Measurements from ENCODE around the gene SSNA1. TPM values are rescaled to one million over a fixed set of nuclear protein-coding genes. Genes with fewer than 3 reads are reported as not detected.

The SSNA1 gene
- total and polyA plus RNA-seq, 5 donors, result 43.2 to 86.4 (median 50.1) TPM

DNA sequence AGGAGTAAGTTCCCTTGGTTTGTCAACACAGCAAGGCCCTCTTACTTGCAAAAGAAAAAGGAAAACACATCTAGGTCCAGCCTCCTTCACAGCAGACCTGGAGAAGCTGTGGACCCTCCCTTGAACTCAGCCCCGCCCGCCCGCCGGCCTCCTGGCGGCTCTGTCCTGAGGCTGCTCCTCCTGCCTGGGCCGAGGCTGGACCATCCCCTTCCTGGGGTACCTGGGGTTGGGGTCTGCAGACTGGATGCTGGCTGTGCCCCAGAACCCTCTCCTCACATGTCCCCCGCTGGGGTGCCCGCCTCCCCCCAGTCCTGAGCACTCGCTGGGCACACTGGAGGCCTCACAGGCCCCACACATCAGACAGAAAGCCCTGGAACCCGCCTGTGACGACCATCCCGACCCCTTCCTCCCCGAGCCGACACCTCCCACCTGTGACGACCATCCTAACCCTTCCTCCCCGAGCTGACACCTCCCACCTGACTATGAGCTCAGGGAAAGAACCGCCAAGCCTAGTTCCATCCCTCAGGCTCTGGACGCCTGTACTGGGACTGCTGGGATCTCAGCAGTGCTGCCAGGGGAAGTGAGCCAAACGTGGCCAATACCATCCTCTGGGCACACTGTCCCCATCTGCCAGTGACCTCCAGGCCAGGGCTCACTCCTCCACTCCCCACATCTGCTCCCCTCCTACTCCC is 9.4 kb upstream of the SSNA1 start:
- no peak overlapping the region for H3K4me3 ChIP-seq (ENCODE audit: low read length)
- no peaks in the 10 kb centered on the region for H3K4me1 ChIP-seq (ENCODE audit: control insufficient read depth, insufficient read depth, low read length)
- H3K27ac ChIP-seq (ENCODE audit: low read length), result no peak overlapping the region
- no peak for ATAC-seq
- H3K9me3 ChIP-seq (ENCODE audit: control insufficient read depth, low read length), result no peaks in the 10 kb centered on the region
- intact Hi-C loops (cut with DNase I), result no loop called here
- DNase-seq, result no peak
- WGBS, result 90% methylated on average over 19 of the region's 19 CpGs
- no peaks in the 10 kb centered on the region for H3K27me3 ChIP-seq (ENCODE audit: control insufficient read depth, insufficient read depth)

DNA sequence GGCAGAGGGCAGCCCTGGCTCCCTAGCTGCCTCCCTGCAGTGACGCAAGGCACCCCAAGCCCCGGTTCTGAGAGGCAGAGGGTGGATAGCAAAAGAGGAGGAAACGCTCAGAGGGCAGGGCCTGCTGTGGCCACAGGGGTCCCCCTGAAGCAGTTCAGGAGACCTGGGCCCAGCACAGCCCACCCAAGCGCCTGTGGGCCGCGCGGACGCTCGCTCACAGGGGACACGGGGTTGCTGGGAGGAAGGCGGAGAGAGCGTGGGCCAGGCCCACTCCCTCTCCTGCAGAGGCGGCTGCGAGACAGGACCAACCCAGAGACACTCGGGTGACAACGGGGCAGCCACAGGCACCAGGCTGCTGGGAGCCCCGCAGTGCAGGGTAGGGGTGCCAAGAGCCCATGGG is 8.7 kb upstream of the SSNA1 start:
- no peaks in the 10 kb centered on the region for H3K9me3 ChIP-seq (ENCODE audit: control insufficient read depth, low read length)
- H3K27ac ChIP-seq (ENCODE audit: low read length), result no peak overlapping the region
- intact Hi-C loops (cut with DNase I), result no loop called here
- no peak overlapping the region for H3K4me3 ChIP-seq (ENCODE audit: low read length)
- no peak for ATAC-seq
- no peak for DNase-seq
- no peaks in the 10 kb centered on the region for H3K4me1 ChIP-seq (ENCODE audit: control insufficient read depth, insufficient read depth, low read length)
- H3K27me3 ChIP-seq (ENCODE audit: control insufficient read depth, insufficient read depth), result no peaks in the 10 kb centered on the region
- WGBS, result 91% methylated on average over 17 of the region's 17 CpGs

DNA sequence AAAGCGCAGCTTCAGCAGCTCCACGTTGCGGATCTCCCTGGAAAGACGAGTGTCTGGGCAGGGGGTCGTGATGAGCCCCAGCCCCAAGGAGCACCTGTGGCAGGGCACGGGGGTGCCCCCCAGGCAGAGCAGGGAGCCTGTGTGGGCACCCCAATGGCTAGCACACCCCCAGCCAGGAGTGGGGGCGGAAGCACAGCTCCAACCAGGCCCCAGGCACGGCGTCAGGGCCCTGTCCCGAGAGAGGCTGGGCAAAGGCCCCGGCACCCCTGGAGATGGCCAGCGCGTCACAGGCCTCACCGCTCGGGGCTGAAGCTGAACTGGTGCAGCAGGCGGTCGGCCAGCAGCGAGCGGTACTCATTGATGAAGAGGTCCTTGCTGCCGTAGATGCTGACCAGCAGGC is 8.0 kb upstream of the SSNA1 start:
- H3K4me1 ChIP-seq (ENCODE audit: control insufficient read depth, insufficient read depth, low read length), result no peaks in the 10 kb centered on the region
- no peak overlapping the region for H3K4me3 ChIP-seq (ENCODE audit: low read length)
- no peaks in the 10 kb centered on the region for H3K27me3 ChIP-seq (ENCODE audit: control insufficient read depth, insufficient read depth)
- H3K27ac ChIP-seq (ENCODE audit: low read length), result no peak overlapping the region
- 94% methylated on average over 20 of the region's 20 CpGs for WGBS
- DNase-seq, result no peak
- intact Hi-C loops (cut with DNase I), result no loop called here
- ATAC-seq, result no peak
- no peaks in the 10 kb centered on the region for H3K9me3 ChIP-seq (ENCODE audit: control insufficient read depth, low read length)

DNA sequence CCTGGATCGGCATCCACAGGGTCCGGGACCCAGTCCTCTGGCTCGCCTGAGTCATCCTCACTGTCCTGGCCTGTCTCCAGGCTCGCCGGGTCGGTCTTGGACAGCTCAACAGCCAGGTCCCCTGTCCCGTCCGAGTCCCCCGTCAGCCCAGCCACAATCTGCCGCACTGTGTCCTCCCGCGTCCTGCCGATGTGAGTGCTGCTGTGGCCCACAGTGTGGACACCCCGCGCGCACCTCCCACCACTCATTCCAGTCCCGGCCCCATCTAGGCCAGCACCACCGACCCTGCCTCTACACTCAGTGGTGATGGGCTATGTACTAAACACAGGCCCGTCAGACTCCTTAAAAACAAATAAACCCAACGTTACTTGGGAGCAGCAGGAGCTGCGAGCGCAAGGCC is 6.8 kb upstream of the SSNA1 start:
- Histone ChIP-seq H3K4me3 (ENCODE audit: low read length) (no peak overlapping the region), H3K27me3 (ENCODE audit: control insufficient read depth, insufficient read depth) (no peaks in the 10 kb centered on the region), H3K4me1 (ENCODE audit: control insufficient read depth, insufficient read depth, low read length) (peaks cover 2% of the 10 kb centered on the region), H3K9me3 (ENCODE audit: control insufficient read depth, low read length) (no peaks in the 10 kb centered on the region), H3K27ac (ENCODE audit: low read length) (no peak overlapping the region)
- no peak for ATAC-seq
- DNase-seq, result no peak
- intact Hi-C loops (cut with DNase I), result no loop called here
- WGBS, result 92% methylated on average over 22 of the region's 22 CpGs

DNA sequence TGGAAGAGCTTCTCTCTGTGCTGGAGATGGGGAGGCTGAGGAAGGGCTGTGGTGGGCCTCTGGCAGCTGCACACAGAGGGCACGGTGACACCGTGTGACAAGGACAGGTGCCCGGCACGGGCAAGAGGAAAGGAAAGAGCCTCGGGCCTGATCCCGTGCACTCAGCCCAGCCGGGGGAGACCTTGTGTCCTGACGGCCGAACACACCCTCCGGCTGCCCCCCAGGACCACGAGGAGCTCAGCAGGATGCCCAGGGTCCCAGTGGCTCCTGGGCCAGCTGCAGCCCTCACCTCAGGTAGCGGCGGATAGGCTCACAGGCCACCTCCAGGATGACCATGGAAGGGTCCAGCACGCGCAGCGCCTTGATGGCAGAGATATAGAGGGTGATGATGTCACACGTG is 5.6 kb upstream of the SSNA1 start:
- no peaks in the 10 kb centered on the region for H3K9me3 ChIP-seq (ENCODE audit: control insufficient read depth, low read length)
- peaks cover 9% of the 10 kb centered on the region for H3K4me1 ChIP-seq (ENCODE audit: control insufficient read depth, insufficient read depth, low read length)
- intact Hi-C loops (cut with DNase I), result no loop called here
- no peaks in the 10 kb centered on the region for H3K27me3 ChIP-seq (ENCODE audit: control insufficient read depth, insufficient read depth)
- no peak overlapping the region for H3K27ac ChIP-seq (ENCODE audit: low read length)
- 88% methylated on average over 17 of the region's 17 CpGs for WGBS
- DNase-seq (no peak), ATAC-seq (no peak)
- no peak overlapping the region for H3K4me3 ChIP-seq (ENCODE audit: low read length)

DNA sequence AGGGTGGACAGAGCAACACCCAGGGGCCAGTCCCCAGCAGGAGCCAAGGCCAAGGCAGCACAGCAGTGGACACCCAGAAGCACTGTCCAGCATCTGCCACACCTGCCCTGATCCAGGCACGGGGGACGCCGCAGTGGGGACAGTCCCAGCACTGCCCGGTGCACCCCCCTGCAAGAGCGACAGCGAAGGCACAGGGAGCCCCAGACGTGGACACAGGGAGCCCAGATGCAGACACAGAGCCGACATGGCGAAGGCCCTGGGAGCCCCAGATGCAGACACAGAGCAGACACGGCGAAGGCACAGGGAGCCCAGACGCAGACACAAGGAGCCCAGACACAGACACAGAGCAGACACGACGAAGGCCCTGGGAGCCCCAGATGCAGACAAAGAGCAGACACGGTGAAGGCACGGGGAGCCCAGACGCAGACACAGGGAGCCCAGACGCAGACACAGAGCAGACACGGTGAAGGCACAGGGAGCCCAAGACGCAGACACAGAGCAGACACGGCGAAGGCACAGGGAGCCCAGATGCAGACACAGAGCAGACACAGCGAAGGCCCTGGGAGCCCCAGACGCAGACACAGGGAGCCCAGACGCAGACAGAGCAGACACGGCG is 4.4 kb upstream of the SSNA1 start:
- ATAC-seq, result no peak
- H3K4me3 ChIP-seq (ENCODE audit: low read length), result no peak overlapping the region
- DNase-seq, result no peak
- no peaks in the 10 kb centered on the region for H3K27me3 ChIP-seq (ENCODE audit: control insufficient read depth, insufficient read depth)
- intact Hi-C loops (cut with DNase I), result no loop called here
- H3K4me1 ChIP-seq (ENCODE audit: control insufficient read depth, insufficient read depth, low read length), result peaks cover 9% of the 10 kb centered on the region
- H3K9me3 ChIP-seq (ENCODE audit: control insufficient read depth, low read length), result no peaks in the 10 kb centered on the region
- no peak overlapping the region for H3K27ac ChIP-seq (ENCODE audit: low read length)
- WGBS, result 93% methylated on average over 27 of the region's 27 CpGs

DNA sequence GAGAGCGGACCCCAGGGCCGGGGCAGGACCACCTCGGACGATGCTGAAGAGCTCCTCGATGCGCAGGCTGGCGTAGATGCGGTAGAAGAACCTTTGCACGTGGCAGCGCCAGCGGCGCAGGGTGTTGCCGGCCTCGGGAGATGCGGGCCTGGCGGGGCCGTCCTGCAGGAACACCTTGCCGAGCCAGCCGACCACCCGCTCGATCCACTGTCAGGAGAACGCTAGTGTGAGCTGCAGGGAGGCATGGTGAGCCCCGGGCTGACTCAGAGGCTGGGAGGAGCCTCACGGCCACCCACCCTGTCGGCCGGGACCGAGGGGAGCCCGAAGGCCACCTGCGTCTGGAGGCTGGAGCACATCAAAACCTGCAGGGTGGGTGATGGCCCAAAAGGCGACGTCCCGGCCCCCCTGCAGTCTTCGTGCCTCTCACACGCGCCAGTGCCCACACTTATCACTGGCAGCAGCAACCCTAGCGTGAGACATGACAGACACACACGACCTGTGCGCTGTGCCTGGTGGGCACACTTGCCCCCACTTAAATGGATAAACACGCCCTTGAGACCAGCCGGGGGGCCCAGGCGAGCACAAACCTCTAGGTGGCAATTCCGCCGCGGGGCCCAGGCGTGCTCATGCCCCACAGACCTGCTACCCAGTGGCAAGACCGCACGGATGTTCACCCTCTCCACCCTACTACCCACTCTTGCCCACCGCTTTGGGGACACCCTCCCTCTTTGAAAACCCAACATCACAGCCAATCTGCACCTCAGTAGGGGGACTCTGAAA is 3.4 kb upstream of the SSNA1 start:
- Histone ChIP-seq H3K27me3 (ENCODE audit: control insufficient read depth, insufficient read depth) (no peaks in the 10 kb centered on the region), H3K9me3 (ENCODE audit: control insufficient read depth, low read length) (no peaks in the 10 kb centered on the region), H3K4me1 (ENCODE audit: control insufficient read depth, insufficient read depth, low read length) (peaks cover 12% of the 10 kb centered on the region), H3K4me3 (ENCODE audit: low read length) (no peak overlapping the region), H3K27ac (ENCODE audit: low read length) (no peak overlapping the region)
- ATAC-seq (no peak), DNase-seq (no peak)
- 93% methylated on average over 48 of the region's 48 CpGs for WGBS
- intact Hi-C loops (cut with DNase I), result no loop called here

DNA sequence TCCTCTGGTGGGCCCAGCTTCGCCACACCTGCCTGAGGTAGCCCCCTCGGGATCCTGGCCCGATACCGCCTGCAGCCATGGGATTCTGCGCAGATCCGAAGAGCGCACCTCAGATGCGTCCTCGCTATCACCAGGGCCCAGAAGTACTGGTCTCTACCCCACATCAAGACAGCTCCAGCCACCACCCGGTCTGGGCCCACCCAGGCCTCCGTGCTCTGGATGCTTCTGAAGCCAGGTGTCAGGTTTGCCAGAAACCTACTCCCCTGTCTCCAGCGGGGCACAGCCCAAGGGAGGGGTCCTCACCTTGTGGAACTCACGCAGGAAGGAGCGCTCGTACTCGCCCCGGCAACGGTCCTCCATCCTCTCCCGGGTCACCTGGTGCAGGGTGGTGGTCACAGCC is 2.6 kb upstream of the SSNA1 start:
- peaks cover 12% of the 10 kb centered on the region for H3K4me1 ChIP-seq (ENCODE audit: control insufficient read depth, insufficient read depth, low read length)

DNA sequence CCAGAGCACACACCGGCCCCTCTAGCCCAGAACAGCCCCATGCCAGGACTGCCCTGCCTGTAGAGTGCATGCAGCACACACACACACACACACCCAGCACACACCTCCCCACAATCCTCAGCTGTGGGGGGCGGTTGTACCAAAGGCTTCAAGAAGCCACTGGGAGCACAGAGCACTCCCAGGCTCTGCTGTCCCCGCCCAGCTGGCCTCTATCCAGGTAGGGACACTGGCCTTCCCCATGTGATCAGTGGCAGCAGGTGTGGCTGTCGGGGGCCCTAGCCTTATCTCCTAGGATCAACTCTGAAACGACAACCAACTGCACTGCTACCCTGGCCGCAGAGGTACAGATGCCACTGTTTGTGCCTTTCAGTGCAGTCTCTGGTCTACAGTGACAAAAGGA is 2.1 kb upstream of the SSNA1 start:
- intact Hi-C loops (cut with DNase I), result no loop called here
- H3K4me1 ChIP-seq (ENCODE audit: control insufficient read depth, insufficient read depth, low read length), result peaks cover 12% of the 10 kb centered on the region
- H3K27ac ChIP-seq (ENCODE audit: low read length), result no peak overlapping the region
- H3K27me3 ChIP-seq (ENCODE audit: control insufficient read depth, insufficient read depth), result no peaks in the 10 kb centered on the region
- DNase-seq, result no peak
- no peak overlapping the region for H3K4me3 ChIP-seq (ENCODE audit: low read length)
- WGBS, result 79% methylated on average over 6 of the region's 6 CpGs
- ATAC-seq, result no peak
- H3K9me3 ChIP-seq (ENCODE audit: control insufficient read depth, low read length), result no peaks in the 10 kb centered on the region

More for the DNA sequence above, 2.6 kb upstream of the SSNA1 start:
- no peak overlapping the region for H3K4me3 ChIP-seq (ENCODE audit: low read length)
- H3K27me3 ChIP-seq (ENCODE audit: control insufficient read depth, insufficient read depth), result no peaks in the 10 kb centered on the region
- ATAC-seq (no peak), DNase-seq (no peak)
- intact Hi-C loops (cut with DNase I), result no loop called here
- no peak overlapping the region for H3K27ac ChIP-seq (ENCODE audit: low read length)
- 92% methylated on average over 19 of the region's 19 CpGs for WGBS
- H3K9me3 ChIP-seq (ENCODE audit: control insufficient read depth, low read length), result no peaks in the 10 kb centered on the region

DNA sequence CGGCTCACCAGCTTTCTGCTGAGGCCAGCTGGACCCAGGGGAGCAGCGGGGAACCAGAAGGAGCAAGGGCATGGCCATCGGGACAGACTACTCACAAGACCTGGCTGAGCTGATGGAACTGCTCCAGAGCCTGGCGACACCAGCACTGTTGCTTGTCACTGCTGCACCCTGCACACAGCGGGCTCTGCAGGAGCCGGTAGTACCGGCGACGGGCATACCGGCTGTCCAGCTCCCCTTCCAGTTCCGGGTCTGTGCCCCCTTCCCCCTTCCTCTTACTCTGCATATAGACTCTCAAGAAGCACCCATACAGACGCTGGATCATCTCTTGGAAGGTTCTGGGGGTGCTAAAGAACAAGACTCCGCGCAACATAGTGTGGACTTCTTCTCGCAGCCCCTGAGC is 1.1 kb upstream of the SSNA1 start:
- Histone ChIP-seq H3K4me3 (ENCODE audit: low read length) (peak overlapping the region; percentile 71), H3K4me1 (ENCODE audit: control insufficient read depth, insufficient read depth, low read length) (peaks cover 12% of the 10 kb centered on the region), H3K27ac (ENCODE audit: low read length) (no peak overlapping the region), H3K27me3 (ENCODE audit: control insufficient read depth, insufficient read depth) (no peaks in the 10 kb centered on the region), H3K9me3 (ENCODE audit: control insufficient read depth, low read length) (no peaks in the 10 kb centered on the region)
- no peak for DNase-seq
- ATAC-seq, result no peak
- 85% methylated on average over 15 of the region's 15 CpGs for WGBS
- intact Hi-C loops (cut with DNase I), result no loop called here

DNA sequence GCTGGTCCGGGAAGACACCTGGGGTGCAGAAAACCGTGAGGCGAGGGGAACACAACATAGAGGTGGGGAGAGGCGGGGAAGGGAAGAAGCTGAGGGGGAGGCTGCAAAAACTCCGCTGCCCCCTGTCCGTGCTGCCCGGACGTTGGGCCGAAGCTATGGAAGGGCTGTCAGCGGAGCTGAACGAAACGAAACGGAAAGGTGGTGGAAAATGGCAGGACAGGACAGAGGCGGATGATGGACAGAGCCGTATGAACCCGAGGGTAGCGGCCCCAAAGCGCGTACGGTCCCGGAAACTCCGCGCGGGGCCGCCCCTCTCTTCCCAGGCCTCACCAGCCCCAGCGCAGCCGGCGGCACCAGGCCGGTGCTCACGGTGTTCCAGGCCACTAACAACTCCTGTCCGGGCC is 388 bp upstream of the SSNA1 start:
- Histone ChIP-seq H3K4me1 (ENCODE audit: control insufficient read depth, insufficient read depth, low read length) (peaks cover 12% of the 10 kb centered on the region), H3K4me3 (ENCODE audit: low read length) (peak overlapping the region; percentile 71), H3K9me3 (ENCODE audit: control insufficient read depth, low read length) (no peaks in the 10 kb centered on the region), H3K27me3 (ENCODE audit: control insufficient read depth, insufficient read depth) (no peaks in the 10 kb centered on the region), H3K27ac (ENCODE audit: low read length) (peak overlapping the region; percentile 31)
- under 1% methylated on average over 31 of the region's 31 CpGs for WGBS
- ATAC-seq (no peak), DNase-seq (no peak)
- intact Hi-C loops (cut with DNase I), result no loop called here
